H4 (cell line): ENCODE data around the gene LYPD8. TPM values are rescaled to one million over a fixed set of nuclear protein-coding genes. Genes with fewer than 3 reads are reported as not detected.
"Not testable (repeated sequence)": the region's sequence is repeated elsewhere in the genome, so short reads cannot be mapped to it uniquely, and the experiment has no call there.

Source experiments
- DNase-seq: peaks from one replicate; pipeline ENCODE4 v3.0.0-alpha.2; 2015; ENCODE audit warnings: low spot score
- total RNA-seq: library from RNA; depleted of rRNA; stranded (reverse); fragments of >200 nt; shearing (Covaris generic); gene quantifications from 2 replicates; pipeline ENCODE4 v1.2.3, GENCODE V29; 2014; rRNA removed

Gene LYPD8, protein sequence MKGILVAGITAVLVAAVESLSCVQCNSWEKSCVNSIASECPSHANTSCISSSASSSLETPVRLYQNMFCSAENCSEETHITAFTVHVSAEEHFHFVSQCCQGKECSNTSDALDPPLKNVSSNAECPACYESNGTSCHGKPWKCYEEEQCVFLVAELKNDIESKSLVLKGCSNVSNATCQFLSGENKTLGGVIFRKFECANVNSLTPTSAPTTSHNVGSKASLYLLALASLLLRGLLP
- 3.3 and 5.1 TPM in 2 replicates for total RNA-seq

DNA sequence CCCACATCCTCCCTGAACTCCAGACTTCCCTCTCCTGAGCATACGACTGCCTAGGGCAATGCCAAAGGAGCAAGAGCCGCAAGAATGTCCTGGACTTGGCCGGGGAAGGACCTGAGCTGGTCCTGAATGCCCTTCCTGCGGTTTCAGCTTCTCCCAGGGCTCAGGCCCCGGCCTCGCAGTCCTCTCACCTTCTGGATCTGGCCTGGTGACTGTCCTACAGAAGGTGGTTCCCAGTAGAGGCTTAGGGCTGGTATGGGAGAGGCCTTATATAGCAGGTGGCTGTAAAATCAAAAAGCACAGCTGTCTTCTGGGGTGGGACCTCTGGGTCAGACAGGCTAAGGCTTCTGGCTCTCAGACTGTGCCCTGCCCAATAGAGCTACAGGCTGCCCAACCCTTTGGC lies at the start of gene LYPD8:
TSS of gene LYPD8 (minus strand) at position 243 of the 400 bp plus-strand sequence. CDS start 4,678 bp downstream, outside the sequence.
- DNase-seq: no peak

DNA sequence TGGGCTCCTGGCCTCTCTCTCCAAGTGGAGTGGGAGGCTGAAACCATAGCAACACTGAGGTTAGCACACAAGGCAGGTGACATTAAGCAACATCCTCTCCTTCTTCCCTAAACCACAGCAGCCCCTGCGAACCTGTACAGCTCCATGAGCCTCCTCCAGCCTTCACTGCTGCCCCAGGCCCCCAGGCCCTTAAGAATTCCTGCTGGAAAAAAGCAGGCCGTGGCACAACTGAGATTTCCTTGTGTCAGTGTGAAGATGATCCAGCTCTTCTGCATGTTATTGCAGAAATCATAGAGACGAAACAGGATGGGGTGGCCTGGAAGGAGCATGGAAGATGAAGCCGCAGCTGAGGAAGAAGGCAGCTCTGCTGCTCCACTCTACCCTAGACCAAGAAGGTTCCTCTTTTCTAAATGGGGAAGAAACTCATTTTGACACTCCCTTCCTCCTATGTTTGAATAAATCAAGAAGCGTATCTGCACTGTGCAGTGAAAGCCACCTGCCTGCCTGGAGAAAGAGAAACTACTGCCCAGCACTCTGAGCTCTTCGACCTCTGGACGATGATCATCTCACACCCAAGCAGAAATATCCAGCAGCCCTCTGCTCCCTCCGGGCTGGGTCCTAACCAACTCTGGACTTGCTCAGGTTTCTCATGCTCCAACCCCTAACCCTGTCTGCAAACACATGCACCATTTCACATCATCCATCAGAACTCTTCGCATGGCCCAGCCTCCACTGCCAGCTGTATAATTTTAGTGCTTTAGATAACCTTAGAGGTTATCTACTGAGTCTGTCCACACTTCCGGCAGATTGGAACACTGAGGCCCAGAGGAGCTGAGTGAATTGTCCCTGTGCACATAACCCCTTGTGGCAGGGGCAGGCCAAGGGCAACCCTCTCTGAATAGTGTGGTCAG lies 49.5 kb upstream of the LYPD8 start:
- no peak for DNase-seq

DNA sequence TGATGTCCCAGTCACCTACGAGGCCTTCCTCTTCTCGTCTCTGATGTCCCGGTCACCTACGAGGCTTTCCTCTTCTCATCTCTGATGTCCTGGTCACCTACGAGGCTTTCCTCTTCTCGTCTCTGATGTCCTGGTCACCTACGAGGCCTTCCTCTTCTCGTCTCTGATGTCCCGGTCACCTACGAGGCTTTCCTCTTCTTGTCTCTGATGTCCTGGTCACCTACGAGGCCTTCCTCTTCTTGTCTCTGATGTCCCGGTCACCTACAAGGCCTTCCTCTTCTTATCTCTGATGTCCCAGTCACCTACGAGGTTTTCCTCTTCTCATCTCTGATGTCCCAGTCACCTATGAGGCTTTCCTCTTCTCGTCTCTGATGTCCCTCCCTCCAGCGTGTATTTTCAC lies 47.9 kb upstream of the LYPD8 start:
- not testable (repeated sequence) for DNase-seq

DNA sequence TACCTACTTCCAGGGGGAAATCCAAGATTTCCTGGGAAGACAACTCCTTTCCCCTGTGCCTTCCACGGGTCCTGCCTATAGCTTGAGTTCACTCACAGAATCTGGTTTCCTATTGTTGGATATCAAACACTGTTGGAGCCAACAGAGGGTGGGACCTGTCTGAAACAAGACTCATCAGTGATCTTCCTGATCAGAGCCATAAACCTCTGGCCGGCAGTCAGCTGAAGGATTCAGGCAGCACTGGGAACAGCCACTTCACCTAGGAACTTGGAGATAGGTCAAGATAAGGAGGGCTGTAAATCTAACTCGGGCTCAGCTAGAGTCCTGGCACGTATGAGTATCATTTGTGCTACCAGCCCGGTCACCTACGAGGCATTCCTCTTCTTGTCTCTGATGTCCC lies 46.9 kb upstream of the LYPD8 start:
- no peak for DNase-seq

DNA sequence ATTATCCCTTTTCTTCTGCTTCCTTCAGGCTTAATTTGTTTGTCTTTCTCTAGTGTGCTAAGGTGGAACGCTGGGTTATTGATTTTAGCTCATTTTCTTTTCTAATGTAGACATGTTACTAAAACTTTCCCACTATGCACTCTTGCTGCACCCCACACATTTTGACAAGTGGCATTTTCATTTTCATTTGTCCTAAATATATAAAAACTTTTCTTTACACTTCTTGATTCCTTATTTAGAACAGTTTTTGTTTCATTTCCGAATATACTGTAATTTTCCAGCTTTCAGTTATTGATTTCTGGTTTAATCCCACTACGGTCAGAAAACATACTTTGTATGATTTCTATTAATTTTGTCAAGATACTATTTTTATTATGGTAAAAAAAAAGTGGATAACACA lies 44.9 kb upstream of the LYPD8 start:
- DNase-seq: no peak

DNA sequence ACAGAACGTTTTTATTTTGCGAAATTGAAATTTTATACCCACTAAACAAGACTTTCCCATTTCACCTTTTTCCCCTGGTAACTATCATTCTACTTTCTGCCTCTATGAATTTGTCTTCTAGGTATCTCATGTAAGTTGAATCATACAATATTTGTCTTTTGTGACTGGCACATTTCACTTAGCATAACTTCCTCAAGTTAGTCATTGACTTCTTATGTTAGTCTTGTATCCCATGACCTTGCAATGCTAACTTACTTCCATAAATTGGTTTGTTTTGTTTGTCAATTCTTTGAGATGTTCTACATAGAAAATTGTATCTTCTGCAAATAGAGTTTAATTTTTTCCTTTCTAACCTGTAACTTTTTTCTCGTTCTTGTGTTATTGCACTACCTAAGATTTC lies 43.2 kb upstream of the LYPD8 start:
- DNase-seq: no peak

DNA sequence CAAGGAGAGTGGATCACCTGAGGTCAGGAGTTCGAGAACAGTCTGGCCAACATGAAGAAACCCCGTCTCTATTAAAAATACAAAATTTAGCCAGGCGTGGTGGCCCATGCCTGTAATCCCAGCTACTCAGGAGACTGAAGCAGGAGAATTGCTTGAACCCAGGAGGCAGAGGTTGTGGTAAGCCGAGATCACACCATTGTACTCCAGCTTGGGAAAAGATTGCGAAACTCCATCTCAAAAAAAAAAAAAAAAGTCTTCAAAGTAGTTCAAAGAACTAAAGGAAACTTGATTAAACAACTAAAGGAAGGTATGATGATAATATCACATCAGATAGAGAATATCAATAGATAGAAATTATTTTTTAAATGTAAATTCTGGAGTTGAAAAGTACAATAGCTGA lies 39.1 kb upstream of the LYPD8 start:
- DNase-seq: not testable (repeated sequence)

DNA sequence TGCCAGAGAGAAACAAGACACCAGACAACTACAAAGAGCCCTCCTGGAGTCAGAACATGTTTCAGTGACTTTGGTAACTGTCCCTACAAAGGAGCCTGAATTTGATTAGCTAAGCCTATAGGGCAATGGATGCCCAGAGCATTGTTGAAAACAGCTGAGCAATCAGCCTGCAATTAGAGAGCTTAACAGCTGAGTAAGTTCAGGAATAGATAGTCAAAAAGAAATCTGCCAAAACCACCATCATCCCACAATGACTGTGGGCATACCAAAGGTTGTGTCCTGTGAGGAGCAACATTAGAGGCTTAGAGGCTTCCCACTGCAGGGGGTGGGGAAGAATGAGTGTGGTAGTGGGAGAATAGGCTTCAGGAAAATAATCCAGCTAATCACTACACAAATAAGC lies 38.0 kb upstream of the LYPD8 start:
- no peak for DNase-seq

DNA sequence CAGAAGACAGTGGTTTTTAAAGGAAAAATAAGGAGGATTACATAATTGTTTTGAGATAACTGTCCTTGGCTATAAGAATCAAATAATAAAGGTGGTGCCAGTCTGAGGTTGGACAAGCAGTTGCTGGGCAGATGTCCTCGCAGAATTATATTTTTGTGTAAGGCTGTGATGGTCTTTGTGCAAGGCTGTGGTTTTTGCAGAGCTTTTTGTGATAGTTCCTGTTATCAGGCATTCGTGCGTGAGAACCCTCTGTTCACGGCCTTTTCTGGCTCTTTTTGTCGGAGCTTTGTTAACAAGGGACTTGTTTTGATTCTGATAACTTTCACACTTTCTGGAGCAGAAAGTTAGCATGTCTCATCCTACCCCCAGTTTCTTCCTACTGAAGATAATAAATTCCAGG lies 36.8 kb upstream of the LYPD8 start:
- DNase-seq: no peak

DNA sequence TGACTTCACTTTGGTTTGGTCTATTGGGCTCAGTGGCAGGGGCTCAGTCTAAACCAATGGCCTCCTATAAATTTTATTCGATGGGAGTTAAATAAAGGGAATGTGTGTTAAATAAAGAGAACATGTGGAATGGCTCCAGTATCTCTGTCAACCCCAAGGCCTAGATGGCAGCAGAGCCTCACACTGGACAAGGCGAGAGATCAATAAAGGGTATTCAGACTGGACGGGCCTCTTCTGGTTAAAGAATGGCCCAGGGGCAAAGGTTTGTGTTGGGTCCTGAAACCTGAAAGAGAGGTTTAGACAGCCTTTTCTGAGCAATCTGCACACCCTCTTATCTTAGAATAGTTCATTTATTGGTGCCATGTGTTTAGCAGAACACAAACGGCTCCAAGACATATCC lies 35.5 kb upstream of the LYPD8 start:
- DNase-seq: no peak

DNA sequence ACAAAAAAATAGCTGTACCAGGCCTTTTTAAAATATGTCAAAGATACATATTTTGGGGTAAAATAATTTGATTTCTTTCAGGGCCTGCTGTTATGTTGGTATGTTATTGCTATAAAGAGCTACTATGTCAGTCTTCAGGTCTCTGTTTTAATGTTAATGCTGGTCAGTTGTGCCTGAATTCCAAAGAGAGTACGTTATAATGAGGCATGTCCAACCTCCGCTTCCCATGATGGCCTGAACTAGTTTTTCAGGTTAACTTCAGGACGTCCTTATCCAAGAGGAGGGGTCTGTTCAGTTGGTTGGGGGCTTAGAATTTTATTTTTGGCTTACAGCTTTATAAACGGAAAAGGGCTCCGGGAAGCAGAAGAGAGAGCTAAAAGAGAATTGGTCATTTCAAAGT lies 34.9 kb upstream of the LYPD8 start:
- no peak for DNase-seq

DNA sequence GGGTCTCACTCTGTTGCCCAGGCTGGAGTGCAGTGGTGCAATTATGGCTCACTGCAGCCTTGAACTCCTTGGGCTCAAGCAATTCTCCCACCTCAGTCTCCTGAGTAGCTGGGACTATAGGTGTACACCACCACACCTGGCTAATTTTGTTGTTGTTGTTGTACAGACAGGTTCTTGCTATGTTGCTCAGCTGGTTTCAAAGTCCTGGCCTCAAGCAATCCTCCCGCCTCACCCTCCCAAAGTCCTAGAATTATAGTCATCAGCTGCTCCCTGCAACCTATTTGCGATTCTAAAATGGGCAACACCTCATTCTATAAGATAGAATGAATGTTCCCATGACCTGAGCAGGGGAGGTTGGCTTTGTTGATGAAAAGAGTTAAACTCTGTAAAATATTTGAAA lies 33.8 kb upstream of the LYPD8 start:
- DNase-seq: not testable (repeated sequence)

DNA sequence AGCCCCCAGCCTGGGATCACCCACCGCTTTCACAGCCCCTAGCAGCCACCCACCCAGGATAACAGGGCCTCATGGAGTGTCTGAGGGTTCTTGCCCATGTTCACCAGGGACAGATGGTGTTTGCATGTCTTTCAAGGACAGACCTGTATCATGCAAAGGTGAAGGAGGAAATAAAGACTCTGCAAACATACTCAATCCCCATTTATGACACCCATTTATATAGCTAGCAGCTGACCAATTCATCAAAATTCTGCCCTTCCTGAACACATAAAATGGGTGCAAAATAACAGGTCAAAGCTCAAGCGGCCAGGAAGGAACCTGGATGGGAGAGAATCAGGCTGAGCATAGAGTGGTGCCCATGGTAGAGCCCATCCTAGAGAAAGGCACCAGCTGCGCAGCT lies 32.8 kb upstream of the LYPD8 start:
- DNase-seq: no peak

DNA sequence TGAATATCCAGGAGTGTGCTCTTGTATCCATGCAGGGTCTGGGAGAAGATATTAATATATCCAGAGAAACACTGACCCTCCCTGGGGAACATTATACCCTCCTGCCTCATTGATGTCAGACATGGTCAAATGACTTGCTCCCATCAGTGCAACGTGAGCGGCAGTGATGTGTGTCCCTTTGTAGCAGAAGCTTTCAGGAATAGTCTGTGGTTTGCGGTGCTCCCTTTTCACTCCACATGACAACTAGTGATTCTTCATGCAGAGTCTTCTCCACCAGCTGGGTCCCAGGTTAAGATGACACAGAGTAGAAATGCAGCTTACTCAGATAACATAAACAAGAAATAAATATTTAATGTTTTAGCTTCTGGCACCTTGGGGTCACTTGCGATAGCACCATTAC lies 31.9 kb upstream of the LYPD8 start:
- no peak for DNase-seq

DNA sequence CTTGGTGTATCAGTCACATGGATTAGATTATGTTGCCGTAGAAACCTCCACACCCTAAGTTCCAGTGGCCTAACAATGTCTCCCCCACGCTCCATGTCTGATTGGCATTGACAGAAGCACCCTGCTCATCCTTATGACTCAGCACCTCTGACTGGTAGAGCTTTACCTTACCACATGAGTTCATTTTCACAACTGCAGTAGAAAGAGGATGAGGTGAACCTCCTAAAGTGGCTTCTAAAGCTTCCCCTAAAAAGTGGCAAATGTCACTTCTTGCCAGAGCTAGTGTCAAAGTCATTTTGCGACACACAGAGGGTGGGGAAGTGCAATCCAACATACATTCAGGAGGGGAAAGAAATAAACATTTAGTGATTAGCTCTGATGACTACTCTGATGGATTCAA lies 30.6 kb upstream of the LYPD8 start:
- DNase-seq: no peak

DNA sequence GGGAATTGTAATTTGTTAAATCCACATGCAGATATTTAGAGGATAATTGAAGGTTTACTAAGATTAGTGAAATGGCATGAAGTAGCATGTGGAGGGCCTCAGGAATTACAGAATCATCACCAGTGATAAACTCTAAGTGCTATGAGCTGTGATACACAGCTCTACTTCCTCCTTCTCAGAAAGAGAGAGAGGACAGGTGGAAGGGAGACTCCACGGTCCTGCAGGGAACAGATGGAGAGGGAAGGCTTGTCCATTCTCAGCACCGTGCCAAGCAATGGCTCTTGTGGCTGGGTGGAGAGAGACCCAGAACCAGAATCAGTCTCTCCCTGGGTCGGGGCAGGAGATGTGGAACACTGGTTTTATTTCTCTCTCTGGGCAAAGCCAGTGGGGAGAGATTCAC lies 27.8 kb upstream of the LYPD8 start:
- DNase-seq: no peak

DNA sequence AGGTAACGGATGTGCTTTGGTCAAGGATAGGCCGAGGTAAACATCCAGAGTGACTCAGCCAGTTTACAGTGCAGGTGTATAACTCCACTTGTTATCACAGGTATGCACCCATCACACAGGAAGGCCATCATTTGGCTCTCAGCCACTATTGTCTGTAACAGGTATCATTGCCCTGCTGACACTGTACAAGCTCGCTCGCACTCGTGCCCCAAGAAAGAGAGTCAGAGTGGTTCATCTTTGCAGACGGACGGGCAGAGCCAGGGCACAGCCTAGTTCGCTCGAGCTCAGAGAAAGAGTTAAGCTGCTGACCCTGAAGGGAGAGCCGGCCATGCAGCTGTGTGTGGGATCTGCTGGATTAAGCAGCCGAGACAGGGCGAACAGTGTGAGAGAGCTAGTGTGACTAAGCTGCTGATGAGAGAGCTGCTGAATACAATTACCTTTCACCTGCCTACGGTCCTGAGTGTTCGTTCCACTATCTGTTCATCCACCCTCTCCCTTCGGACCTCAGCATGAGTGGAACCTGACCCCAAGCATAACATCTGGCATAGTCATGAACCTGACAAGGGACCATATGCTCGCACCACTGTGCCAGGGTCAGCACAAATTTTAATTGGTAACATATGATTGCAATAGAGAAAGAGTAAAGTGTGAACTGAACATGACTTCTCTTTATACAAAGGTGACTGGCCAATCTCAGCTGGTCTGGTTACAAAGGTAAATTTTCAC lies 27.0 kb upstream of the LYPD8 start:
- DNase-seq: no peak

DNA sequence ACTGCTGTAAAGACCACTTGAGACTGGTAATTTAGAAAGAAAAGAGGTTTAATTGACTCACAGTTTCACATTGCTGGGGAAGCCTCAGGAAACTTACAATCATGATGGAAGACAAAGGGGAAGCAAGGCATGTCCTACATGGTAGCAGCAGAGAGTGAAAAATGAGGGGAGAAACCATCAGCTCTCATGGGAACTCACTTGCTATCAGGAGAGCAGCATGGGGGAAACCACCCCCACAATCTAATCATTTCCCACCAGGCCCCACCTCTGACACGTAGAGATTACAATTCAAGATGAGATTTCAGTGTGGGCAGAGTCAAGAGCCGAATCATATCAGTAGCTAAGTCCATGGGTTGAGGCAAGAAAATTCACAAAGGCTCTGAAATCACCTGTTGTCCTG lies 23.8 kb upstream of the LYPD8 start:
- DNase-seq: no peak

DNA sequence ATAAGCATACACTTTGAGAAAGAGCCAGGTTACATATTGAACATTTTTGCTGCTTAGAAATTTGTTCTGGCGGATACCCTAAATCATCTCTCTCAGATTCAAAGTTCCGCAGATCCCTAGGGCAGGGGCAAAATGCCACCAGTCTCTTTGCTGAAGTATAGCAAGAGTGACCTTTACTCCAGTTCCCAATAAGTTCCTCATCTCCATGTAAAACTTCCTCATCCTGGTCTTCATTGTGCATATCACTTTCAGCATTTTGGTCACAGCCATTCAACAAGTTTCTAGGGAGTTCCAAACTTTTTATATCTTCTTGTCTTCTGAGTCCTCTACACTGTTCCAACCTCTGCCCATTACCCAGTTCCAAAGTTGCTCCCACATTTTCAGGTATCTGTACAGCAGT lies 23.3 kb upstream of the LYPD8 start:
- no peak for DNase-seq

DNA sequence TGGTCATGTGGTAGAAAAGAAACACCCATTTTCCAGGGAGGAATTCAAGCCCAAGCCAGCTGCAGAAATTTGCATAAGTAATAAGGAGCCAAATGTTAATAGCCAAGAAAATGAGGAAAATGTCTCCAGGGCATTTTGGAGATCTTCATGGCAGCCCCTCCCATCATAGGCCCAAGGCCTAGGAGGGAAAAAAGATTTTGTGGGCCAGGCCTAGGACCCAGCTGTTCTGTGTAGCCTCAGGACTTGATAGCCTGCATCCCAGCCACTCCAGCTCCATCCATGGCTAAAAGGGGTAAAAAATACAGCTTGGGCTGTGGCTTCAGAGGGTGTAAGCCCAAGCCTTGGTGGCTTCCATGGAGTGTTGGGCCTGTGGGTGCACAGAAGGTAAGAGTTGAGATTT lies 21.4 kb upstream of the LYPD8 start:
- no peak for DNase-seq

DNA sequence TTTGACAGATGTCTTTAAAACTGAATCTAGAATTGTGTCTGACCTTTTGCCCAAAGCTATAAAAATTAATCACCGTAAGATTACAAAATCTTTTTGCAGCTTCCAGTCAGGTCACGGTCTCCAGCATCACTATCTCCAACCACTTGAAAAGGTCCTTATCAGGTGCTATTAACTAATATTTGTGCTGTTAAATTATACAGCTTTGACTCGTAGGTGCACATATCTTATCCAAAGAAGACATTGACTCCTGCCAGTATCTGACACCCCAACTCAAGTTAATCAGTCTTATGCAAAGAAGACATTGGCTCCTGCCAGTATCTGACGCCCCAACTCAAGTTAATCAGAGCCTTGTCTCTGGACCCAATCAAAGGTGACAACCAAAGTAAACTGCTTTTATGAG lies 19.9 kb upstream of the LYPD8 start:
- no peak for DNase-seq

DNA sequence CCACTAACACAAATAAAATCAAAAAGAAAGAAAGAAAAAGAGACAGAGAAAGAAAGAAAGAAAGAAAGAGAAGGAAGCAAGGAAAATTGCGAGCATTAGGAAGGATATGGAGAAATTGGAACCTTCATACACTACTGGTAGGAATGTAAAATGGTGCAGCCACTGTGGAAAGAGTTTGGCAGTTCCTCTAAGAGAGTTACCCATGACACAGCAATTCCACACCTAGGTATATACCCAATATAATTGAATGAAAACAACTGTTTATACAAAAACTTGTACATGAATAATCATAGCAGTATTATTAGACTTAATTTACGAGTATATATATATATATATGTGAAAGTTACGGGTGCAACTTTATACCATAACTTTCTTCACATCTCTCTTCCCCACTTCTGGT lies 4.1 kb upstream of the LYPD8 start:
- no peak for DNase-seq

DNA sequence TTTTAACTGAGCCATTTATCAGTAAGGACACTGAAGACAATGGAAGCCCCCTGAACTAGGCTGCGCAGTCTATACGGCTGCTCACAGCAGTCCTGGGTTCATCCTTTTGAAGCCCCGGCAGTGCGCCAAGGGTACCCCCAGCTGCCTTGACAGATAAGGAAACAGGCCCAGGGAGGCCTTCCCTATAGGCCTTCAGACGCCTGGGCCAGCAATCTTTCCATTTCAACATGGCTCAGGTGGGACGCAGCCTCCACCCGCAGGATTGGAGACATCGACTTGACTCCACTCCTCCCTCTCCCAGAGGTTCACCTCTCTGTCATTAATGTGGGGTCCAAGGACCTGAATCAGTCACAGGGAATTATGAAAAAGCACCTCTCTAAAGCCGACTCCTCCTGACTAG lies 2.8 kb upstream of the LYPD8 start:
- DNase-seq: no peak
